Suprapubic skin (tissue), 4 donors: Measurements from ENCODE around the gene MAP2K2. TPM values are rescaled to one million over a fixed set of nuclear protein-coding genes. Genes with fewer than 3 reads are reported as not detected.
A peak's percentile ranks its signal among the peaks of the same experiment; 100 is the strongest.

Experiments
- DNase-seq, 2 donors: peaks; one replicate each; pipeline ENCODE4 v3.0.0-alpha.2; 2019; ENCODE audit warnings: low spot score in 2 of 2
- H3K27ac ChIP-seq: fragments of 200-600 bp; sonication (generic); one replicate; pipeline ENCODE4 v1.5.1; 2019
- H3K27me3 ChIP-seq: fragments of 200-600 bp; sonication (generic); one replicate; pipeline ENCODE4 v1.5.1; 2019
- H3K36me3 ChIP-seq: fragments of 200-600 bp; sonication (generic); one replicate; pipeline ENCODE4 v1.5.1; 2019
- H3K4me1 ChIP-seq: fragments of 200-600 bp; sonication (generic); one replicate; pipeline ENCODE4 v1.5.1; 2019
- H3K4me3 ChIP-seq: fragments of 200-600 bp; sonication (generic); one replicate; pipeline ENCODE4 v1.5.1; 2019; ENCODE audit warnings: mild to moderate bottlenecking
- H3K9me3 ChIP-seq: fragments of 200-600 bp; sonication (generic); one replicate; pipeline ENCODE4 v1.5.1; 2019
- EP300 ChIP-seq: sonication (generic); formaldehyde crosslinking; IDR thresholded peaks from one replicate; pipeline ENCODE4 v1.6.1; 2017; ENCODE audit warnings: antibody characterized with exemption
- POLR2A ChIP-seq, 2 donors: fragments of 450-650 bp; IDR thresholded peaks; one replicate each; pipeline ENCODE4 v1.6.1; 2017; ENCODE audit warnings: antibody characterized with exemption in 2 of 2, mild to moderate bottlenecking in 2 of 2, moderate library complexity in 2 of 2
- POLR2AphosphoS5 ChIP-seq, 3 donors: sonication (generic); formaldehyde crosslinking; IDR thresholded peaks; one replicate each; pipeline ENCODE4 v1.6.1; 2017; ENCODE audit warnings: antibody characterized with exemption in 3 of 3
- WGBS: methylation state at CpG from one replicate; pipeline ENCODE4 v1.1.5; 2018; 5-methylcytosine and 5-hydroxymethylcytosine counted together
- total RNA-seq, 4 donors: library from RNA; depleted of rRNA; stranded (reverse); fragments of >200 nt; gene quantifications; one replicate each; pipeline ENCODE4 v1.1.0, GENCODE V29; 2016
- TF ChIP-seq, protein P1 (sequence below), 2 donors: fragments of 200-600 bp in 1 of 2; fragments of 450-650 bp in 1 of 2; sonication (generic) in 1 of 2; IDR thresholded peaks; one replicate each; pipeline ENCODE4 v1.5.1; 2016 to 2019; ENCODE audit warnings: antibody characterized with exemption in 2 of 2, mild to moderate bottlenecking in 1 of 2, moderate library complexity in 1 of 2

The MAP2K2 gene
- total RNA-seq, 4 donors from 2014 or later: 88.0 to 103 (median 95.0) TPM

DNA sequence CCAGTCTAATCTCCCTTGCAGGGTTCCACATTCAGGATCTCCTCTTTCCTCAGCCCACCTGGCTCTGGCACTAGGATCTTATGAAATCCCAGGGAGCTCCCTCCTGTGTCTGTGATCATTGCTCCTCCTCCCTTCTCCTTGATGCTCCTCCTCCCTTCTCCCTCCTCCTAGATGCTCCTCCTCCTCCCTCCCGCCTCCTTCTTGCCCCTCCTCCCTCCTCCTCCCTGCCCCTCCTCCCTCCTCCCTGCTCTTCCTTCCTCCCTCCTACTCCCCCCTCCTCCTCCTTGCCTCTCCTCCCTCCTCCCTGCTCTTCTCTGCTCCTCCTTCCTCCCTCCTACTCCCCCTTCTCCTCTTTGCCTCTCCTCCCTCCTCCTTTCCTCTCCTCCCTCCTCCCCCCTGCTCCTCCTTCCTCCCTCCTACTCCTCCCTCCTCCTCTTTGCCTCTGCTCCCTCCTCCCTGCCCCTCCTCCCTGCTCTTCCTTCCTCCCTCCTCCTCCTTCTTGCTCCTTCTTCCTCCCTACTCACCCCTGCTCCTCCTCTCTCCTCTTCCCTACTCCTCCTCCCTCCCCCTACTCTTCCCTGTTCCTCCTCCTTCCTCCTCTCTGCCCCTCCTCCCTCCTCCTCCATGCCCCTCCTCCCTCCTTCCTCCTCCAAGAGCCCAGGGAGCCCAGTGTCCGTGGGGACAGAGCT is 42.3 kb downstream of the MAP2K2 start:
- DNase-seq: no peak
- TF ChIP-seq EP300 (no peak), POLR2A (IDR thresholded peaks at IDR 0.05) (no peak), POLR2AphosphoS5 (IDR thresholded peaks at IDR 0.05) (no peak)
- TF ChIP-seq, protein P1, sequence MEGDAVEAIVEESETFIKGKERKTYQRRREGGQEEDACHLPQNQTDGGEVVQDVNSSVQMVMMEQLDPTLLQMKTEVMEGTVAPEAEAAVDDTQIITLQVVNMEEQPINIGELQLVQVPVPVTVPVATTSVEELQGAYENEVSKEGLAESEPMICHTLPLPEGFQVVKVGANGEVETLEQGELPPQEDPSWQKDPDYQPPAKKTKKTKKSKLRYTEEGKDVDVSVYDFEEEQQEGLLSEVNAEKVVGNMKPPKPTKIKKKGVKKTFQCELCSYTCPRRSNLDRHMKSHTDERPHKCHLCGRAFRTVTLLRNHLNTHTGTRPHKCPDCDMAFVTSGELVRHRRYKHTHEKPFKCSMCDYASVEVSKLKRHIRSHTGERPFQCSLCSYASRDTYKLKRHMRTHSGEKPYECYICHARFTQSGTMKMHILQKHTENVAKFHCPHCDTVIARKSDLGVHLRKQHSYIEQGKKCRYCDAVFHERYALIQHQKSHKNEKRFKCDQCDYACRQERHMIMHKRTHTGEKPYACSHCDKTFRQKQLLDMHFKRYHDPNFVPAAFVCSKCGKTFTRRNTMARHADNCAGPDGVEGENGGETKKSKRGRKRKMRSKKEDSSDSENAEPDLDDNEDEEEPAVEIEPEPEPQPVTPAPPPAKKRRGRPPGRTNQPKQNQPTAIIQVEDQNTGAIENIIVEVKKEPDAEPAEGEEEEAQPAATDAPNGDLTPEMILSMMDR (IDR thresholded peaks at IDR 0.05): no peak
- peaks cover 23% of the 10 kb centered on the region for H3K4me1 ChIP-seq
- H3K27me3 ChIP-seq: no peaks in the 10 kb centered on the region
- H3K4me3 ChIP-seq: no peak overlapping the region
- no peaks in the 10 kb centered on the region for H3K9me3 ChIP-seq
- H3K27ac ChIP-seq: no peak overlapping the region
- WGBS: 19% methylated on average over 2 of the region's 2 CpGs
- H3K36me3 ChIP-seq: no peaks in the 10 kb centered on the region

DNA sequence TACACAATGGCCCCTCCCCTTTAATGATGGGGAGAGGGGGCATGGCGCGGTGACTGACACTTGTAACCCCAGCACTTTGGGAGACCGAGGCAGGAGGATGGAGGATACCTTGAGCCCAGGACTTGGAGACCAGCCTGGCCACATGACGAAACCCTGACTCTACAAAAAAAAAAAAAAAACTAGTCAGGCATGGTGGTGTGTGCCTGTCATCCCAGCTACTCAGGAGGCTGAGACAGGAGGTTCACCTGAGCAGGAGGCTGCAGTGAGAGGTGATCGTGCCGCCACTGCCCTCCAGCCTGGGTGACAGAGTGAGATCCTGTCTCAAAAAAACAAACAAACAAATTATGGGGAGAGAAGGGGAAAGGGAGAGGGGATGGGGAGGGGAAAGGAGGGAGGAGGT is 43.4 kb downstream of the MAP2K2 start:
- DNase-seq: no peak
- Histone ChIP-seq H3K9me3 (no peaks in the 10 kb centered on the region), H3K36me3 (no peaks in the 10 kb centered on the region), H3K27ac (no peak overlapping the region), H3K27me3 (no peaks in the 10 kb centered on the region), H3K4me1 (peaks cover 24% of the 10 kb centered on the region), H3K4me3 (no peak overlapping the region)
- no peak for TF ChIP-seq EP300
- no peak for TF ChIP-seq POLR2A (IDR thresholded peaks at IDR 0.05)
- TF ChIP-seq POLR2AphosphoS5 (IDR thresholded peaks at IDR 0.05): no peak
- TF ChIP-seq, protein P1 (IDR thresholded peaks at IDR 0.05): no peak
- 75% methylated on average over 6 of the region's 6 CpGs for WGBS

- no peak for TF ChIP-seq EP300
- no peak for TF ChIP-seq POLR2A (IDR thresholded peaks at IDR 0.05)
- TF ChIP-seq, protein P1 (IDR thresholded peaks at IDR 0.05): no peak
- no peak for TF ChIP-seq POLR2AphosphoS5 (IDR thresholded peaks at IDR 0.05)
- peak overlapping the region; percentile 61 for H3K4me3 ChIP-seq
- H3K27me3 ChIP-seq: no peaks in the 10 kb centered on the region
- peak overlapping the region; percentile 78 for H3K27ac ChIP-seq
- no peaks in the 10 kb centered on the region for H3K36me3 ChIP-seq
- H3K9me3 ChIP-seq: no peaks in the 10 kb centered on the region
- WGBS: 8% methylated on average over 24 of the region's 33 CpGs
- H3K4me1 ChIP-seq: peaks cover 16% of the 10 kb centered on the region
- peak in 1 of 2 donors; percentile 74 for DNase-seq
These were observed 45.9 kb downstream of the MAP2K2 start for GRCh38 chr19:4077800-4078684.

- H3K36me3 ChIP-seq: no peaks in the 10 kb centered on the region
- WGBS: 100% methylated on average over 3 of the region's 3 CpGs
- no peak overlapping the region for H3K27ac ChIP-seq
- no peaks in the 10 kb centered on the region for H3K9me3 ChIP-seq
- H3K4me1 ChIP-seq: peaks cover 16% of the 10 kb centered on the region
- no peak overlapping the region for H3K4me3 ChIP-seq
- TF ChIP-seq POLR2A (IDR thresholded peaks at IDR 0.05) (no peak), POLR2AphosphoS5 (IDR thresholded peaks at IDR 0.05) (no peak), EP300 (no peak)
- TF ChIP-seq, protein P1 (IDR thresholded peaks at IDR 0.05): no peak
- DNase-seq: no peak
- no peaks in the 10 kb centered on the region for H3K27me3 ChIP-seq
These were observed 46.9 kb downstream of the MAP2K2 start for GRCh38 chr19:4077007-4077374.

DNA sequence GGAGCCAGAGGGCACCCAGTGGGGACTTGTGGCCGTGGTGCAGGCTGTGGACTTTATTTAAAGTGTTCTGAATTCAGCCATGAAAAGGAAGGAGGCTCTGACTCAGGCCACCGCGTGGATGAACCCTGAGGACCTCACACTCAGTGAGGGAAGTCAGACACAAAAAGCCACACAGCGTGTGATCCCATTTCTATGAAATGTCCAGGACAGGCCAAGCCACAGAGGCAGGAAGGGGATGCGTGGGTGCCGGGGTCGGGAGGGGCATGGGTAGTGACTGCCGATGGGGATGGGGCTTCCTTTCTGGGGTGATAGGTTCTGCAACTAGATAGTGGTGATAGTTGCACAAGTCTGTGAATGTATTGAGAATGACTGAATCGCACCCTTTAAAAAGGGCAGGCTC is 48.5 kb downstream of the MAP2K2 start:
- Histone ChIP-seq H3K4me3 (no peak overlapping the region), H3K27me3 (no peaks in the 10 kb centered on the region), H3K4me1 (peaks cover 16% of the 10 kb centered on the region), H3K27ac (no peak overlapping the region), H3K36me3 (no peaks in the 10 kb centered on the region), H3K9me3 (no peaks in the 10 kb centered on the region)
- TF ChIP-seq EP300 (no peak), POLR2AphosphoS5 (IDR thresholded peaks at IDR 0.05) (no peak), POLR2A (IDR thresholded peaks at IDR 0.05) (no peak)
- TF ChIP-seq, protein P1 (IDR thresholded peaks at IDR 0.05): no peak
- no peak for DNase-seq
- 66% methylated on average over 9 of the region's 9 CpGs for WGBS
